ENCODE measurements around the gene UNC45B. TPM values are rescaled to one million over a fixed set of nuclear protein-coding genes. Genes with fewer than 3 reads are reported as not detected.

UNC45B gene
- total and polyA plus RNA-seq, 2 of the 13 experiments (the other 11 are each of a cell fraction or from before 2014, with no cell fraction given) = 0.01 TPM; not detected in 1

DNA sequence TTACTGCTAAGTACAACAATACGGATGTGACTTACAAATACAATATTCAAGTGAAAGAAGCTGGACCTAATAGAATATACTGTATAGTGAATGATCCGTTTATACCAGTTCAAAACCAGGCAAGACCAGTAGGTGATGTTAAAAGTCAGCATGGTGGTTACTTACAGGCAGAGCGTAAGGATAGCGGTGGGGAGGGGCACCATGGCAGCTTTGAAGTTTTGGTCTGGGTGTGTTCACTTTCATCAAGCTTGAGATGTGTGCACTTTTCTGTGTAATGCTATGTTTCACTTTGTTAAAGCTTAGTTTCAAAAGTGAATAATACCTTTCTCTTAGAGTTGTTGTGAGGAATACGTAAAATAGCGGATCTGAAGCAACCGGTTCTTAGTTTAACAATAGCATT, 63.1 kb downstream of the UNC45B start:
- POLR2A ChIA-PET = no interaction called here
- no peak for FAIRE-seq
- no peak overlapping the region for H3K4me2 ChIP-seq (ENCODE audit: low read depth, low read length)

More for the DNA sequence above, 63.1 kb downstream of the UNC45B start:
- no peak for TF ChIP-seq POGZ (CRISPR knock-in tag; IDR thresholded peaks at IDR 0.05)
- no peak for TF ChIP-seq ZNF652 (CRISPR knock-in tag; IDR thresholded peaks at IDR 0.05; ENCODE audit: borderline replicate concordance, low read depth)
- TF ChIP-seq ZNF33A (CRISPR knock-in tag; IDR thresholded peaks at IDR 0.05; ENCODE audit: borderline replicate concordance) = no peak
- TF ChIP-seq FOXK2 (IDR thresholded peaks at IDR 0.05) = no peak
- TF ChIP-seq, protein P1, sequence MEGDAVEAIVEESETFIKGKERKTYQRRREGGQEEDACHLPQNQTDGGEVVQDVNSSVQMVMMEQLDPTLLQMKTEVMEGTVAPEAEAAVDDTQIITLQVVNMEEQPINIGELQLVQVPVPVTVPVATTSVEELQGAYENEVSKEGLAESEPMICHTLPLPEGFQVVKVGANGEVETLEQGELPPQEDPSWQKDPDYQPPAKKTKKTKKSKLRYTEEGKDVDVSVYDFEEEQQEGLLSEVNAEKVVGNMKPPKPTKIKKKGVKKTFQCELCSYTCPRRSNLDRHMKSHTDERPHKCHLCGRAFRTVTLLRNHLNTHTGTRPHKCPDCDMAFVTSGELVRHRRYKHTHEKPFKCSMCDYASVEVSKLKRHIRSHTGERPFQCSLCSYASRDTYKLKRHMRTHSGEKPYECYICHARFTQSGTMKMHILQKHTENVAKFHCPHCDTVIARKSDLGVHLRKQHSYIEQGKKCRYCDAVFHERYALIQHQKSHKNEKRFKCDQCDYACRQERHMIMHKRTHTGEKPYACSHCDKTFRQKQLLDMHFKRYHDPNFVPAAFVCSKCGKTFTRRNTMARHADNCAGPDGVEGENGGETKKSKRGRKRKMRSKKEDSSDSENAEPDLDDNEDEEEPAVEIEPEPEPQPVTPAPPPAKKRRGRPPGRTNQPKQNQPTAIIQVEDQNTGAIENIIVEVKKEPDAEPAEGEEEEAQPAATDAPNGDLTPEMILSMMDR (CRISPR knock-in tag; IDR thresholded peaks at IDR 0.05) = no peak
- TF ChIP-seq ZNF879 (CRISPR knock-in tag; IDR thresholded peaks at IDR 0.05) = no peak
- no peak for TF ChIP-seq TARDBP (CRISPR knock-in tag; IDR thresholded peaks at IDR 0.05)
- TF ChIP-seq ZMYM3 (CRISPR knock-in tag; IDR thresholded peaks at IDR 0.05) = no peak
- no peak for TF ChIP-seq RBM39 (IDR thresholded peaks at IDR 0.05; ENCODE audit: low read depth, low read length, poor library complexity, severe bottlenecking)
- TF ChIP-seq KDM1A (CRISPR knock-in tag; IDR thresholded peaks at IDR 0.05) = no peak
- TF ChIP-seq TP53 (CRISPR knock-in tag; conservative IDR thresholded peaks at IDR 0.05) = no peak
- no peak for TF ChIP-seq ZSCAN31 (CRISPR knock-in tag; IDR thresholded peaks at IDR 0.05; ENCODE audit: low read depth)
- TF ChIP-seq, protein P2, sequence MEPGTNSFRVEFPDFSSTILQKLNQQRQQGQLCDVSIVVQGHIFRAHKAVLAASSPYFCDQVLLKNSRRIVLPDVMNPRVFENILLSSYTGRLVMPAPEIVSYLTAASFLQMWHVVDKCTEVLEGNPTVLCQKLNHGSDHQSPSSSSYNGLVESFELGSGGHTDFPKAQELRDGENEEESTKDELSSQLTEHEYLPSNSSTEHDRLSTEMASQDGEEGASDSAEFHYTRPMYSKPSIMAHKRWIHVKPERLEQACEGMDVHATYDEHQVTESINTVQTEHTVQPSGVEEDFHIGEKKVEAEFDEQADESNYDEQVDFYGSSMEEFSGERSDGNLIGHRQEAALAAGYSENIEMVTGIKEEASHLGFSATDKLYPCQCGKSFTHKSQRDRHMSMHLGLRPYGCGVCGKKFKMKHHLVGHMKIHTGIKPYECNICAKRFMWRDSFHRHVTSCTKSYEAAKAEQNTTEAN (CRISPR knock-in tag; conservative IDR thresholded peaks at IDR 0.05) = no peak
- TF ChIP-seq, protein P3, sequence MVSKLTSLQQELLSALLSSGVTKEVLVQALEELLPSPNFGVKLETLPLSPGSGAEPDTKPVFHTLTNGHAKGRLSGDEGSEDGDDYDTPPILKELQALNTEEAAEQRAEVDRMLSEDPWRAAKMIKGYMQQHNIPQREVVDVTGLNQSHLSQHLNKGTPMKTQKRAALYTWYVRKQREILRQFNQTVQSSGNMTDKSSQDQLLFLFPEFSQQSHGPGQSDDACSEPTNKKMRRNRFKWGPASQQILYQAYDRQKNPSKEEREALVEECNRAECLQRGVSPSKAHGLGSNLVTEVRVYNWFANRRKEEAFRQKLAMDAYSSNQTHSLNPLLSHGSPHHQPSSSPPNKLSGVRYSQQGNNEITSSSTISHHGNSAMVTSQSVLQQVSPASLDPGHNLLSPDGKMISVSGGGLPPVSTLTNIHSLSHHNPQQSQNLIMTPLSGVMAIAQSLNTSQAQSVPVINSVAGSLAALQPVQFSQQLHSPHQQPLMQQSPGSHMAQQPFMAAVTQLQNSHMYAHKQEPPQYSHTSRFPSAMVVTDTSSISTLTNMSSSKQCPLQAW (CRISPR knock-in tag; IDR thresholded peaks at IDR 0.05) = no peak
- TF ChIP-seq, protein P4, sequence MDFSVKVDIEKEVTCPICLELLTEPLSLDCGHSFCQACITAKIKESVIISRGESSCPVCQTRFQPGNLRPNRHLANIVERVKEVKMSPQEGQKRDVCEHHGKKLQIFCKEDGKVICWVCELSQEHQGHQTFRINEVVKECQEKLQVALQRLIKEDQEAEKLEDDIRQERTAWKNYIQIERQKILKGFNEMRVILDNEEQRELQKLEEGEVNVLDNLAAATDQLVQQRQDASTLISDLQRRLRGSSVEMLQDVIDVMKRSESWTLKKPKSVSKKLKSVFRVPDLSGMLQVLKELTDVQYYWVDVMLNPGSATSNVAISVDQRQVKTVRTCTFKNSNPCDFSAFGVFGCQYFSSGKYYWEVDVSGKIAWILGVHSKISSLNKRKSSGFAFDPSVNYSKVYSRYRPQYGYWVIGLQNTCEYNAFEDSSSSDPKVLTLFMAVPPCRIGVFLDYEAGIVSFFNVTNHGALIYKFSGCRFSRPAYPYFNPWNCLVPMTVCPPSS (IDR thresholded peaks at IDR 0.05) = no peak
- no peak for TF ChIP-seq IRF9 (CRISPR knock-in tag; IDR thresholded peaks at IDR 0.05; ENCODE audit: borderline replicate concordance)
- no peak for TF ChIP-seq ZBTB20 (CRISPR knock-in tag; IDR thresholded peaks at IDR 0.05; ENCODE audit: borderline replicate concordance, low read depth)
- no peak for TF ChIP-seq ZBTB3 (CRISPR knock-in tag; IDR thresholded peaks at IDR 0.05; ENCODE audit: borderline replicate concordance, low read depth)
- H3K27ac ChIP-seq (ENCODE audit: extremely low read length, insufficient read depth, low read length) = no peak overlapping the region
- no peak overlapping the region for H3K9ac ChIP-seq (ENCODE audit: insufficient read depth, low read depth, low read length)
- BruUV-seq (replicated peaks) = no TSS peak
- no peak overlapping the region for H2AFZ ChIP-seq (ENCODE audit: low read length)
- no peak overlapping the region for H3K4me3 ChIP-seq (replicated peaks in 1 of 3; ENCODE audit: insufficient read depth in 1 of 3, low read depth in 2 of 3, low read length in 3 of 3)
- intact Hi-C loops (cut with micrococcal nuclease; ENCODE audit: unreplicated experiment) (no loop called here), in situ Hi-C loops (cut with HindIII; ENCODE audit: extremely low pct_ligation_motif_present, low pct_unique_long_range_greater_than_20kb) (no loop called here)
- H3K36me3 ChIP-seq (replicated peaks in 1 of 2; ENCODE audit: control insufficient read depth in 1 of 2, insufficient read depth in 2 of 2, low read length in 2 of 2) = no peaks in the 10 kb centered on the region
- DNase-seq (ENCODE audit: low spot score) (no peak), ATAC-seq (no peak)
- no peaks in the 10 kb centered on the region for H3K79me2 ChIP-seq (ENCODE audit: insufficient read depth, low read length)
- no peaks in the 10 kb centered on the region for H3K9me3 ChIP-seq (ENCODE audit: low read length)
- CTCF ChIA-PET (ENCODE audit: low intra/inter-chr PET ratio, low total read pairs) = no interaction called here
- no peaks in the 10 kb centered on the region for H3K4me1 ChIP-seq (ENCODE audit: insufficient read depth, low read length)
- peaks cover 0 to 6% of the 10 kb centered on the region in 2 experiments; a peak in 1 of 5 replicates for H3K27me3 ChIP-seq (ENCODE audit: control insufficient read depth in 1 of 2, insufficient read depth in 2 of 2, low read length in 2 of 2)
- WGBS (ENCODE audit: low lambda C conversion rate) = 51% methylated on average over 7 of the region's 7 CpGs
- no peaks in the 10 kb centered on the region for H4K20me1 ChIP-seq (ENCODE audit: insufficient read depth, low read length)
